ENCODE results near the gene COX7A2L.
"Not testable (repeated sequence)": the region's sequence is repeated elsewhere in the genome, so short reads cannot be mapped to it uniquely, and the experiment has no call there.

COX7A2L gene

GRCh38 chr2:42367835-42368234 is 6.8 kb upstream of the COX7A2L start:
- DNase-seq (ENCODE audit: low read depth): no peak

- DNase-seq (ENCODE audit: low read depth): no peak
These were observed 5.4 kb upstream of the COX7A2L start for GRCh38 chr2:42366411-42366810.

- no peak for DNase-seq (ENCODE audit: low read depth)
These were observed 3.6 kb upstream of the COX7A2L start for GRCh38 chr2:42364658-42365057.

- no peak for DNase-seq (ENCODE audit: low read depth)
These were observed 2.4 kb upstream of the COX7A2L start for GRCh38 chr2:42363413-42363812.

- no peak for DNase-seq (ENCODE audit: low read depth)
These were observed 789 bp upstream of the COX7A2L start for GRCh38 chr2:42361728-42362283.

GRCh38 chr2:42360493-42360889 is 526 bp downstream of the COX7A2L start:
- no peak for DNase-seq (ENCODE audit: low read depth)

GRCh38 chr2:42359965-42360483 is 993 bp downstream of the COX7A2L start:
- DNase-seq (ENCODE audit: low read depth): no peak

- no peak for DNase-seq (ENCODE audit: low read depth)
These were observed 1.6 kb downstream of the COX7A2L start for GRCh38 chr2:42359304-42359964.

- no peak for DNase-seq (ENCODE audit: low read depth)
These were observed 7.1 kb downstream of the COX7A2L start for GRCh38 chr2:42353792-42354429.

- no peak for DNase-seq (ENCODE audit: low read depth)
These were observed 9.2 kb downstream of the COX7A2L start for GRCh38 chr2:42351864-42352263.

- no peak for DNase-seq (ENCODE audit: low read depth)
These were observed 10.5 kb downstream of the COX7A2L start for GRCh38 chr2:42350434-42351063.

GRCh38 chr2:42348113-42348805 is 12.8 kb downstream of the COX7A2L start:
- no peak for DNase-seq (ENCODE audit: low read depth)

GRCh38 chr2:42347518-42347917 is 13.5 kb downstream of the COX7A2L start:
- DNase-seq (ENCODE audit: low read depth): not testable (repeated sequence)

- not testable (repeated sequence) for DNase-seq (ENCODE audit: low read depth)
These were observed 14.2 kb downstream of the COX7A2L start for GRCh38 chr2:42346856-42347255.

- no peak for DNase-seq (ENCODE audit: low read depth)
These were observed 15.0 kb downstream of the COX7A2L start for GRCh38 chr2:42345986-42346385.

- DNase-seq (ENCODE audit: low read depth): no peak
These were observed 18.2 kb downstream of the COX7A2L start for GRCh38 chr2:42342795-42343241.

GRCh38 chr2:42342061-42342794 is 18.8 kb downstream of the COX7A2L start:
- DNase-seq (ENCODE audit: low read depth): no peak

GRCh38 chr2:42340938-42341636 is 19.9 kb downstream of the COX7A2L start:
- no peak for DNase-seq (ENCODE audit: low read depth)

GRCh38 chr2:42340045-42340937 is 20.7 kb downstream of the COX7A2L start:
- DNase-seq (ENCODE audit: low read depth): no peak

All from activated T-cell treated with anti-CD3 and anti-CD28 coated beads for 1 hour (primary cell).